HL-60 (cell line): ENCODE measurements around the gene TCAIM.

Source experiments
- CTCF ChIP-seq: IDR thresholded peaks from one replicate; pipeline ENCODE4 v1.5.1; 2011; ENCODE audit warnings: low read length, control low read depth, inconsistent platforms; ENCODE audit not compliant: insufficient read depth
- GABPA ChIP-seq: IDR thresholded peaks from 2 replicates; pipeline ENCODE4 v1.6.1; 2012; ENCODE audit warnings: low read depth
- POLR2AphosphoS5 ChIP-seq: IDR thresholded peaks from 2 replicates; pipeline ENCODE4 v1.6.1; 2012; ENCODE audit warnings: low read depth
- TF ChIP-seq, protein P1 (sequence below): IDR thresholded peaks from 2 replicates; pipeline ENCODE4 v1.6.1; 2012; ENCODE audit warnings: low read depth; ENCODE audit not compliant: insufficient replicate concordance

GRCh38 chr3:44429459-44429858, 90.9 kb downstream of the TCAIM start:
- TF ChIP-seq CTCF (no peak), GABPA (no peak), POLR2AphosphoS5 (no peak)
- TF ChIP-seq, protein P1, sequence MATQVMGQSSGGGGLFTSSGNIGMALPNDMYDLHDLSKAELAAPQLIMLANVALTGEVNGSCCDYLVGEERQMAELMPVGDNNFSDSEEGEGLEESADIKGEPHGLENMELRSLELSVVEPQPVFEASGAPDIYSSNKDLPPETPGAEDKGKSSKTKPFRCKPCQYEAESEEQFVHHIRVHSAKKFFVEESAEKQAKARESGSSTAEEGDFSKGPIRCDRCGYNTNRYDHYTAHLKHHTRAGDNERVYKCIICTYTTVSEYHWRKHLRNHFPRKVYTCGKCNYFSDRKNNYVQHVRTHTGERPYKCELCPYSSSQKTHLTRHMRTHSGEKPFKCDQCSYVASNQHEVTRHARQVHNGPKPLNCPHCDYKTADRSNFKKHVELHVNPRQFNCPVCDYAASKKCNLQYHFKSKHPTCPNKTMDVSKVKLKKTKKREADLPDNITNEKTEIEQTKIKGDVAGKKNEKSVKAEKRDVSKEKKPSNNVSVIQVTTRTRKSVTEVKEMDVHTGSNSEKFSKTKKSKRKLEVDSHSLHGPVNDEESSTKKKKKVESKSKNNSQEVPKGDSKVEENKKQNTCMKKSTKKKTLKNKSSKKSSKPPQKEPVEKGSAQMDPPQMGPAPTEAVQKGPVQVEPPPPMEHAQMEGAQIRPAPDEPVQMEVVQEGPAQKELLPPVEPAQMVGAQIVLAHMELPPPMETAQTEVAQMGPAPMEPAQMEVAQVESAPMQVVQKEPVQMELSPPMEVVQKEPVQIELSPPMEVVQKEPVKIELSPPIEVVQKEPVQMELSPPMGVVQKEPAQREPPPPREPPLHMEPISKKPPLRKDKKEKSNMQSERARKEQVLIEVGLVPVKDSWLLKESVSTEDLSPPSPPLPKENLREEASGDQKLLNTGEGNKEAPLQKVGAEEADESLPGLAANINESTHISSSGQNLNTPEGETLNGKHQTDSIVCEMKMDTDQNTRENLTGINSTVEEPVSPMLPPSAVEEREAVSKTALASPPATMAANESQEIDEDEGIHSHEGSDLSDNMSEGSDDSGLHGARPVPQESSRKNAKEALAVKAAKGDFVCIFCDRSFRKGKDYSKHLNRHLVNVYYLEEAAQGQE: no peak
